ENCODE results near the gene APEX1. TPM values are rescaled to one million over a fixed set of nuclear protein-coding genes. Genes with fewer than 3 reads are reported as not detected.

Gene APEX1
- total RNA-seq, 1 donor from 2014 or later: 64.2 TPM

GRCh38 chr14:20489093-20489994, 34.3 kb downstream of the APEX1 start:
- no peak overlapping the region for H3K4me3 ChIP-seq (ENCODE audit: low read length in 3 of 3)
- no peaks in the 10 kb centered on the region for H3K36me3 ChIP-seq (ENCODE audit: control insufficient read depth in 3 of 3, insufficient read depth in 3 of 3, low read length in 3 of 3)
- peaks cover 0 to 4% (median 0%) of the 10 kb centered on the region in 3 donors for H3K4me1 ChIP-seq (ENCODE audit: control insufficient read depth in 3 of 3, insufficient read depth in 3 of 3, low read length in 3 of 3)
- H3K9ac ChIP-seq (ENCODE audit: low read depth in 1 of 3, low read length in 3 of 3): no peak overlapping the region
- H3K9me3 ChIP-seq (ENCODE audit: control insufficient read depth in 3 of 3, low read length in 3 of 3): no peaks in the 10 kb centered on the region
- H3K27me3 ChIP-seq (ENCODE audit: control insufficient read depth in 3 of 3, insufficient read depth in 3 of 3, low read length in 3 of 3): peaks cover 0 to 4% (median 0%) of the 10 kb centered on the region in 3 donors
- no peak overlapping the region for H3K27ac ChIP-seq (ENCODE audit: low read depth, low read length)

GRCh38 chr14:20490563-20490962, 35.5 kb downstream of the APEX1 start:
- Histone ChIP-seq H3K9ac (ENCODE audit: low read depth in 1 of 3, low read length in 3 of 3) (no peak overlapping the region), H3K36me3 (ENCODE audit: control insufficient read depth in 3 of 3, insufficient read depth in 3 of 3, low read length in 3 of 3) (no peaks in the 10 kb centered on the region), H3K27ac (ENCODE audit: low read depth, low read length) (no peak overlapping the region), H3K4me1 (ENCODE audit: control insufficient read depth in 3 of 3, insufficient read depth in 3 of 3, low read length in 3 of 3) (peaks cover 0 to 4% (median 0%) of the 10 kb centered on the region in 3 donors), H3K9me3 (ENCODE audit: control insufficient read depth in 3 of 3, low read length in 3 of 3) (no peaks in the 10 kb centered on the region), H3K4me3 (ENCODE audit: low read length in 3 of 3) (no peak overlapping the region), H3K27me3 (ENCODE audit: control insufficient read depth in 3 of 3, insufficient read depth in 3 of 3, low read length in 3 of 3) (peaks cover 0 to 4% (median 0%) of the 10 kb centered on the region in 3 donors)

- H3K9me3 ChIP-seq (ENCODE audit: control insufficient read depth in 3 of 3, low read length in 3 of 3): no peaks in the 10 kb centered on the region
- H3K4me1 ChIP-seq (ENCODE audit: control insufficient read depth in 3 of 3, insufficient read depth in 3 of 3, low read length in 3 of 3): peaks cover 0 to 4% (median 0%) of the 10 kb centered on the region in 3 donors
- no peak overlapping the region for H3K4me3 ChIP-seq (ENCODE audit: low read length in 3 of 3)
- no peaks in the 10 kb centered on the region for H3K36me3 ChIP-seq (ENCODE audit: control insufficient read depth in 3 of 3, insufficient read depth in 3 of 3, low read length in 3 of 3)
- H3K27ac ChIP-seq (ENCODE audit: low read depth, low read length): no peak overlapping the region
- H3K27me3 ChIP-seq (ENCODE audit: control insufficient read depth in 3 of 3, insufficient read depth in 3 of 3, low read length in 3 of 3): peaks cover 0 to 4% (median 0%) of the 10 kb centered on the region in 3 donors
- H3K9ac ChIP-seq (ENCODE audit: low read depth in 1 of 3, low read length in 3 of 3): no peak overlapping the region
Observed at GRCh38 chr14:20492486-20492885, 37.5 kb downstream of the APEX1 start.

- no peak overlapping the region for H3K4me3 ChIP-seq (ENCODE audit: low read length in 3 of 3)
- no peak overlapping the region for H3K27ac ChIP-seq (ENCODE audit: low read depth, low read length)
- peaks cover 0 to 4% (median 0%) of the 10 kb centered on the region in 3 donors for H3K27me3 ChIP-seq (ENCODE audit: control insufficient read depth in 3 of 3, insufficient read depth in 3 of 3, low read length in 3 of 3)
- H3K9ac ChIP-seq (ENCODE audit: low read depth in 1 of 3, low read length in 3 of 3): no peak overlapping the region
- H3K9me3 ChIP-seq (ENCODE audit: control insufficient read depth in 3 of 3, low read length in 3 of 3): no peaks in the 10 kb centered on the region
- peaks cover 0 to 4% (median 0%) of the 10 kb centered on the region in 3 donors for H3K4me1 ChIP-seq (ENCODE audit: control insufficient read depth in 3 of 3, insufficient read depth in 3 of 3, low read length in 3 of 3)
- no peaks in the 10 kb centered on the region for H3K36me3 ChIP-seq (ENCODE audit: control insufficient read depth in 3 of 3, insufficient read depth in 3 of 3, low read length in 3 of 3)
Observed at GRCh38 chr14:20493634-20494033, 38.6 kb downstream of the APEX1 start.

GRCh38 chr14:20494935-20495766, 40.1 kb downstream of the APEX1 start:
- no peaks in the 10 kb centered on the region for H3K36me3 ChIP-seq (ENCODE audit: control insufficient read depth in 3 of 3, insufficient read depth in 3 of 3, low read length in 3 of 3)
- peaks cover 0 to 3% (median 0%) of the 10 kb centered on the region in 3 donors for H3K4me1 ChIP-seq (ENCODE audit: control insufficient read depth in 3 of 3, insufficient read depth in 3 of 3, low read length in 3 of 3)
- no peak overlapping the region for H3K27ac ChIP-seq (ENCODE audit: low read depth, low read length)
- H3K4me3 ChIP-seq (ENCODE audit: low read length in 3 of 3): no peak overlapping the region
- no peak overlapping the region for H3K9ac ChIP-seq (ENCODE audit: low read depth in 1 of 3, low read length in 3 of 3)
- H3K27me3 ChIP-seq (ENCODE audit: control insufficient read depth in 3 of 3, insufficient read depth in 3 of 3, low read length in 3 of 3): peaks cover 0 to 4% (median 0%) of the 10 kb centered on the region in 3 donors
- H3K9me3 ChIP-seq (ENCODE audit: control insufficient read depth in 3 of 3, low read length in 3 of 3): no peaks in the 10 kb centered on the region

GRCh38 chr14:20498622-20499021, 43.6 kb downstream of the APEX1 start:
- H3K9ac ChIP-seq (ENCODE audit: low read depth in 1 of 3, low read length in 3 of 3): no peak overlapping the region
- no peaks in the 10 kb centered on the region for H3K4me1 ChIP-seq (ENCODE audit: control insufficient read depth in 3 of 3, insufficient read depth in 3 of 3, low read length in 3 of 3)
- peak overlapping the region; percentile 20 for H3K27ac ChIP-seq (ENCODE audit: low read depth, low read length)
- no peaks in the 10 kb centered on the region for H3K36me3 ChIP-seq (ENCODE audit: control insufficient read depth in 3 of 3, insufficient read depth in 3 of 3, low read length in 3 of 3)
- no peak overlapping the region for H3K4me3 ChIP-seq (ENCODE audit: low read length in 3 of 3)
- no peaks in the 10 kb centered on the region for H3K9me3 ChIP-seq (ENCODE audit: control insufficient read depth in 3 of 3, low read length in 3 of 3)
- no peaks in the 10 kb centered on the region for H3K27me3 ChIP-seq (ENCODE audit: control insufficient read depth in 3 of 3, insufficient read depth in 3 of 3, low read length in 3 of 3)

- Histone ChIP-seq H3K36me3 (ENCODE audit: control insufficient read depth in 3 of 3, insufficient read depth in 3 of 3, low read length in 3 of 3) (no peaks in the 10 kb centered on the region), H3K27me3 (ENCODE audit: control insufficient read depth in 3 of 3, insufficient read depth in 3 of 3, low read length in 3 of 3) (no peaks in the 10 kb centered on the region), H3K4me1 (ENCODE audit: control insufficient read depth in 3 of 3, insufficient read depth in 3 of 3, low read length in 3 of 3) (no peaks in the 10 kb centered on the region), H3K4me3 (ENCODE audit: low read length in 3 of 3) (no peak overlapping the region), H3K27ac (ENCODE audit: low read depth, low read length) (no peak overlapping the region), H3K9me3 (ENCODE audit: control insufficient read depth in 3 of 3, low read length in 3 of 3) (no peaks in the 10 kb centered on the region), H3K9ac (ENCODE audit: low read depth in 1 of 3, low read length in 3 of 3) (no peak overlapping the region)
Observed at GRCh38 chr14:20499108-20499507, 44.1 kb downstream of the APEX1 start.

GRCh38 chr14:20499881-20500280, 44.9 kb downstream of the APEX1 start:
- no peak overlapping the region for H3K4me3 ChIP-seq (ENCODE audit: low read length in 3 of 3)
- H3K27me3 ChIP-seq (ENCODE audit: control insufficient read depth in 3 of 3, insufficient read depth in 3 of 3, low read length in 3 of 3): no peaks in the 10 kb centered on the region
- H3K4me1 ChIP-seq (ENCODE audit: control insufficient read depth in 3 of 3, insufficient read depth in 3 of 3, low read length in 3 of 3): no peaks in the 10 kb centered on the region
- H3K9ac ChIP-seq (ENCODE audit: low read depth in 1 of 3, low read length in 3 of 3): no peak overlapping the region
- no peak overlapping the region for H3K27ac ChIP-seq (ENCODE audit: low read depth, low read length)
- no peaks in the 10 kb centered on the region for H3K9me3 ChIP-seq (ENCODE audit: control insufficient read depth in 3 of 3, low read length in 3 of 3)
- H3K36me3 ChIP-seq (ENCODE audit: control insufficient read depth in 3 of 3, insufficient read depth in 3 of 3, low read length in 3 of 3): no peaks in the 10 kb centered on the region

- H3K9me3 ChIP-seq (ENCODE audit: control insufficient read depth in 3 of 3, low read length in 3 of 3): no peaks in the 10 kb centered on the region
- H3K27me3 ChIP-seq (ENCODE audit: control insufficient read depth in 3 of 3, insufficient read depth in 3 of 3, low read length in 3 of 3): no peaks in the 10 kb centered on the region
- no peak overlapping the region for H3K4me3 ChIP-seq (ENCODE audit: low read length in 3 of 3)
- H3K4me1 ChIP-seq (ENCODE audit: control insufficient read depth in 3 of 3, insufficient read depth in 3 of 3, low read length in 3 of 3): no peaks in the 10 kb centered on the region
- H3K36me3 ChIP-seq (ENCODE audit: control insufficient read depth in 3 of 3, insufficient read depth in 3 of 3, low read length in 3 of 3): no peaks in the 10 kb centered on the region
- no peak overlapping the region for H3K27ac ChIP-seq (ENCODE audit: low read depth, low read length)
- H3K9ac ChIP-seq (ENCODE audit: low read depth in 1 of 3, low read length in 3 of 3): no peak overlapping the region
Observed at GRCh38 chr14:20501346-20501745, 46.3 kb downstream of the APEX1 start.

- Histone ChIP-seq H3K27ac (ENCODE audit: low read depth, low read length) (no peak overlapping the region), H3K27me3 (ENCODE audit: control insufficient read depth in 3 of 3, insufficient read depth in 3 of 3, low read length in 3 of 3) (no peaks in the 10 kb centered on the region), H3K36me3 (ENCODE audit: control insufficient read depth in 3 of 3, insufficient read depth in 3 of 3, low read length in 3 of 3) (no peaks in the 10 kb centered on the region), H3K9me3 (ENCODE audit: control insufficient read depth in 3 of 3, low read length in 3 of 3) (no peaks in the 10 kb centered on the region), H3K9ac (ENCODE audit: low read depth in 1 of 3, low read length in 3 of 3) (no peak overlapping the region), H3K4me1 (ENCODE audit: control insufficient read depth in 3 of 3, insufficient read depth in 3 of 3, low read length in 3 of 3) (no peaks in the 10 kb centered on the region), H3K4me3 (ENCODE audit: low read length in 3 of 3) (no peak overlapping the region)
Observed at GRCh38 chr14:20503898-20504297, 48.9 kb downstream of the APEX1 start.

All from skeletal muscle tissue (tissue), 4 donors.